IMR-90 (cell line): ENCODE results near the gene STEAP3. TPM values are rescaled to one million over a fixed set of nuclear protein-coding genes. Genes with fewer than 3 reads are reported as not detected.

Source experiments
- ATAC-seq: fragments of 200-7000 bp; cut with Tn5 transposase; 2 replicates; pipeline ENCODE4 v1.9.1; 2020; ENCODE audit warnings: low read depth, mild to moderate bottlenecking, moderate library complexity
- BruUV-seq: library from RNA; stranded (reverse); fragments of 400-500 nt; replicated peaks from 2 replicates; lab custom pipeline; 2021; lab: Mats Ljungman, UMichigan
- CTCF ChIA-PET: fragments of 300-600 bp; formaldehyde crosslinking; extraction: SDS; loops from one replicate; lab custom pipeline; 2021; ENCODE audit warnings: antibody characterized with exemption; lab: Yijun Ruan, JAX
- POLR2A ChIA-PET: fragments of 300-600 bp; sonication (Branson Sonifier 250); formaldehyde crosslinking; loops from one replicate; lab custom pipeline; 2022; ENCODE audit warnings: antibody characterized with exemption; ENCODE audit not compliant: unreplicated experiment; lab: Charles Lee
- DNase-seq: peaks from one replicate; pipeline ENCODE4 v3.0.0; 2013
- H2AFZ ChIP-seq: replicated peaks from 2 replicates; pipeline ENCODE3; 2013; ENCODE audit warnings: low read length, mild to moderate bottlenecking; ENCODE audit not compliant: poor library complexity
- H2AK5ac ChIP-seq: 2 replicates; pipeline ENCODE4 v1.6.1; 2013; ENCODE audit warnings: low read depth, low read length, inconsistent platforms
- H2AK9ac ChIP-seq: replicated peaks from 2 replicates; pipeline ENCODE3; 2013; ENCODE audit warnings: mild to moderate bottlenecking, low read depth, low read length, moderate library complexity; ENCODE audit not compliant: poor library complexity
- H2BK120ac ChIP-seq: 2 replicates; pipeline ENCODE4 v1.6.1; 2013; ENCODE audit warnings: low read depth, low read length, inconsistent platforms
- H2BK15ac ChIP-seq: 3 replicates; pipeline ENCODE4 v1.6.1; 2013; ENCODE audit warnings: low read depth, low read length, inconsistent platforms
- H2BK20ac ChIP-seq: 2 replicates; pipeline ENCODE4 v1.6.1; 2013; ENCODE audit warnings: low read depth, mild to moderate bottlenecking, inconsistent platforms, low read length, moderate library complexity
- H2BK5ac ChIP-seq: 2 replicates; pipeline ENCODE4 v1.6.1; 2013; ENCODE audit warnings: mild to moderate bottlenecking, low read depth, low read length, inconsistent platforms; ENCODE audit not compliant: poor library complexity, severe bottlenecking
- H3K14ac ChIP-seq: replicated peaks from 2 replicates; pipeline ENCODE4 v1.6.1; 2013; ENCODE audit warnings: low read depth, low read length, inconsistent platforms
- H3K18ac ChIP-seq: 2 replicates; pipeline ENCODE4 v1.6.1; 2013; ENCODE audit warnings: low read depth, low read length, control low read depth
- H3K23ac ChIP-seq: 2 replicates; pipeline ENCODE4 v1.6.1; 2013; ENCODE audit warnings: low read depth, low read length, inconsistent platforms
- H3K27ac ChIP-seq: 2 replicates; pipeline ENCODE4 v1.5.1; 2013; ENCODE audit warnings: mild to moderate bottlenecking, control low read depth, low read length; ENCODE audit not compliant: insufficient read depth
- H3K27me3 ChIP-seq: 2 replicates; pipeline ENCODE4 v1.6.1; 2013; ENCODE audit warnings: low read length; ENCODE audit not compliant: control insufficient read depth, insufficient read depth
- H3K36me3 ChIP-seq: 2 replicates; pipeline ENCODE4 v1.6.1; 2013; ENCODE audit warnings: low read length, mixed read lengths; ENCODE audit not compliant: control insufficient read depth, insufficient read depth
- H3K4ac ChIP-seq: 2 replicates; pipeline ENCODE4 v1.6.1; 2013; ENCODE audit warnings: low read depth, low read length, inconsistent platforms
- H3K4me1 ChIP-seq: 2 replicates; pipeline ENCODE4 v1.6.1; 2013; ENCODE audit warnings: low read length, mixed read lengths; ENCODE audit not compliant: control insufficient read depth, insufficient read depth
- H3K4me2 ChIP-seq: 2 replicates; pipeline ENCODE4 v1.6.1; 2013; ENCODE audit warnings: low read depth, mild to moderate bottlenecking, control low read depth, low read length, moderate library complexity
- H3K4me3 ChIP-seq: 2 replicates; pipeline ENCODE4 v1.5.1; 2013; ENCODE audit warnings: low read depth, mild to moderate bottlenecking, control low read depth, low read length, moderate library complexity; ENCODE audit not compliant: insufficient read depth
- H3K56ac ChIP-seq: 2 replicates; pipeline ENCODE4 v1.6.1; 2013; ENCODE audit warnings: low read length, inconsistent platforms; ENCODE audit not compliant: insufficient read depth; ENCODE audit errors: extremely low read depth
- H3K79me1 ChIP-seq, 2 experiments: 2 replicates each; pipeline ENCODE4 v1.6.1; 2013; ENCODE audit warnings: low read length in 2 of 2, inconsistent platforms in 1 of 2, low read depth in 1 of 2
- H3K9ac ChIP-seq: 2 replicates; pipeline ENCODE4 v1.6.1; 2013; ENCODE audit warnings: low read depth, low read length, control low read depth
- H3K9me1 ChIP-seq: 2 replicates; pipeline ENCODE4 v1.6.1; 2013; ENCODE audit warnings: low read length, inconsistent platforms; ENCODE audit not compliant: insufficient read depth
- H3K9me3 ChIP-seq: 2 replicates; pipeline ENCODE4 v1.6.1; 2013; ENCODE audit warnings: low read length; ENCODE audit not compliant: control insufficient read depth, insufficient read depth
- H4K20me1 ChIP-seq: 2 replicates; pipeline ENCODE4 v1.6.1; 2013; ENCODE audit warnings: low read length, inconsistent platforms; ENCODE audit not compliant: insufficient read depth
- H4K5ac ChIP-seq: 2 replicates; pipeline ENCODE4 v1.6.1; 2013; ENCODE audit warnings: mild to moderate bottlenecking, low read depth, low read length, control low read depth
- H4K8ac ChIP-seq, 2 experiments: 2 replicates each; pipeline ENCODE4 v1.6.1; 2013; ENCODE audit warnings: low read depth in 2 of 2, low read length in 2 of 2, control low read depth in 1 of 2, inconsistent platforms in 1 of 2
- H4K91ac ChIP-seq: 2 replicates; pipeline ENCODE4 v1.6.1; 2013; ENCODE audit warnings: low read depth, low read length, inconsistent platforms; ENCODE audit not compliant: insufficient read depth
- BHLHE40 ChIP-seq: fragments of 150-350 bp; IDR thresholded peaks from 2 replicates; pipeline ENCODE4 v1.6.1; 2016; ENCODE audit warnings: mild to moderate bottlenecking, low read depth, low read length
- CEBPB ChIP-seq: IDR thresholded peaks from 2 replicates; pipeline ENCODE4 v1.6.1; 2012; ENCODE audit warnings: low read depth, low read length, improper control_type of control experiment
- CHD1 ChIP-seq: IDR thresholded peaks from 2 replicates; pipeline ENCODE4 v1.6.1; 2012; ENCODE audit warnings: low read depth, low read length, improper control_type of control experiment
- CTCF ChIP-seq: conservative IDR thresholded peaks from 2 replicates; pipeline ENCODE4 v1.5.1; 2012; ENCODE audit warnings: mild to moderate bottlenecking, low read depth, low read length, improper control_type of control experiment
- ELK1 ChIP-seq: fragments of 150-350 bp; IDR thresholded peaks from 2 replicates; pipeline ENCODE4 v1.6.1; 2016; ENCODE audit warnings: low read depth, mild to moderate bottlenecking, low read length, moderate library complexity, borderline replicate concordance
- FOS ChIP-seq: fragments of 150-350 bp; IDR thresholded peaks from 2 replicates; pipeline ENCODE4 v1.6.1; 2016; ENCODE audit warnings: low read depth, low read length
- MAFK ChIP-seq: IDR thresholded peaks from 2 replicates; pipeline ENCODE4 v1.6.1; 2012; ENCODE audit warnings: low read depth, low read length, improper control_type of control experiment
- MAZ ChIP-seq: IDR thresholded peaks from 2 replicates; pipeline ENCODE4 v1.6.1; 2012; ENCODE audit warnings: low read depth, mild to moderate bottlenecking, low read length, improper control_type of control experiment, moderate library complexity, borderline replicate concordance
- MXI1 ChIP-seq: IDR thresholded peaks from 2 replicates; pipeline ENCODE4 v1.6.1; 2012; ENCODE audit warnings: low read depth, mild to moderate bottlenecking, low read length, moderate library complexity, borderline replicate concordance
- NFE2L2 ChIP-seq: fragments of 150-350 bp; IDR thresholded peaks from 2 replicates; pipeline ENCODE4 v1.6.1; 2016; ENCODE audit warnings: low read depth, mild to moderate bottlenecking, low read length
- POLR2A ChIP-seq: IDR thresholded peaks from 2 replicates; pipeline ENCODE4 v1.6.1; 2012; ENCODE audit warnings: mild to moderate bottlenecking, low read depth, low read length
- RAD21 ChIP-seq: IDR thresholded peaks from 2 replicates; pipeline ENCODE4 v1.6.1; 2012; ENCODE audit warnings: low read length, improper control_type of control experiment
- RCOR1 ChIP-seq: IDR thresholded peaks from 2 replicates; pipeline ENCODE4 v1.6.1; 2012; ENCODE audit warnings: mild to moderate bottlenecking, low read length, improper control_type of control experiment; ENCODE audit not compliant: insufficient replicate concordance
- RFX5 ChIP-seq: IDR thresholded peaks from 2 replicates; pipeline ENCODE4 v1.8.0; 2012; ENCODE audit warnings: low read depth, mild to moderate bottlenecking, low read length, moderate library complexity
- SMC3 ChIP-seq: fragments of 150-350 bp; IDR thresholded peaks from 2 replicates; pipeline ENCODE4 v1.6.1; 2016; ENCODE audit warnings: low read depth, mild to moderate bottlenecking, antibody characterized with exemption, low read length, moderate library complexity
- USF2 ChIP-seq: fragments of 150-350 bp; IDR thresholded peaks from 2 replicates; pipeline ENCODE4 v1.6.1; 2017; ENCODE audit warnings: mild to moderate bottlenecking, antibody characterized with exemption, low read length, low read depth
- WGBS, 2 experiments: methylation state at CpG; one replicate each; pipeline versions ENCODE4 v1.1.5 to v1.1.7; 2013; ENCODE audit warnings: missing lambda C conversion rate in 2 of 2; ENCODE audit not compliant: insufficient read length in 1 of 2; ENCODE audit errors: extremely low coverage in 2 of 2; 5-methylcytosine and 5-hydroxymethylcytosine counted together
- dilution Hi-C: fragments of 300-500 bp; cut with HindIII; formaldehyde crosslinking; loops from one replicate; pipeline ENCODE4 v1.14.3; 2018; ENCODE audit warnings: low sequenced_read_pairs; ENCODE audit not compliant: unreplicated experiment
- in situ Hi-C: fragments of 300-500 bp; cut with MboI; formaldehyde crosslinking; loops from 3 replicates; pipeline ENCODE4 v1.14.3; 2019; ENCODE audit warnings: low sequenced_read_pairs, inconsistent platforms, mixed read lengths
- intact Hi-C: fragments of 100-400 bp; cut with micrococcal nuclease; formaldehyde crosslinking; loops from 2 replicates; pipeline ENCODE4 v1.10.0; 2022
- polyA plus RNA-seq, 3 experiments: library from polyadenylated mRNA; depleted of rRNA; stranded (reverse); fragments of >200 nt; gene quantifications; 2 replicates each; pipeline ENCODE4 v1.2.3, GENCODE V29; 2012; ENCODE audit warnings: low replicate concordance in 1 of 3
- total RNA-seq: library from RNA; depleted of rRNA; stranded (reverse); fragments of >200 nt; gene quantifications from 2 replicates; pipeline ENCODE4 v1.2.3, GENCODE V29; 2012

STEAP3 gene
- total and polyA plus RNA-seq, 2 of the 4 experiments (the other 2 are of a cell fraction), result 19.4 to 43.9 TPM

GRCh38 chr2:119181791-119182445 lies 41.7 kb upstream of the STEAP3 start:
- Histone ChIP-seq H3K9me1 (no peaks in the 10 kb centered on the region), H3K4ac (no peak overlapping the region), H3K14ac (no peak overlapping the region), H3K9me3 (no peaks in the 10 kb centered on the region), H4K5ac (no peak overlapping the region), H3K4me2 (no peak overlapping the region), H3K27ac (no peak overlapping the region), H3K23ac (no peak overlapping the region), H4K20me1 (no peaks in the 10 kb centered on the region), H3K4me3 (no peak overlapping the region), H3K4me1 (no peaks in the 10 kb centered on the region), H2BK15ac (no peak overlapping the region), H3K9ac (no peak overlapping the region), H3K56ac (no peak overlapping the region), H2BK5ac (no peak overlapping the region), H3K18ac (no peak overlapping the region), H4K8ac (no peak overlapping the region), H2BK120ac (no peak overlapping the region), H3K36me3 (no peaks in the 10 kb centered on the region), H2BK20ac (no peak overlapping the region), H2AK9ac (peak overlapping the region; percentile 28), H2AFZ (no peak overlapping the region), H4K91ac (no peak overlapping the region), H3K79me1 (no peaks in the 10 kb centered on the region), H2AK5ac (no peak overlapping the region), H3K27me3 (peaks cover 1% of the 10 kb centered on the region; the same call in 1 of the 2 replicates)
- CTCF ChIA-PET, result no interaction called here
- 77% methylated on average over 5 of the region's 13 CpGs; no CpG with 5 or more reads in 1 of the 2 experiments for WGBS, 2 experiments
- dilution Hi-C loops, result no loop called here
- TF ChIP-seq RFX5 (no peak), MAFK (no peak), POLR2A (no peak), FOS (no peak), NFE2L2 (no peak), MAZ (no peak), BHLHE40 (no peak), RCOR1 (no peak), MXI1 (no peak), CEBPB (no peak), RAD21 (no peak), SMC3 (no peak), ELK1 (no peak), CHD1 (no peak), CTCF (no peak), USF2 (no peak)
- intact Hi-C loops, result no loop called here
- in situ Hi-C loops, result no loop called here
- no peak for ATAC-seq
- no TSS peak for BruUV-seq
- POLR2A ChIA-PET, result no interaction called here
- DNase-seq, result no peak
